GM12892 (cell line): ENCODE data around the gene KIAA0753.

ENCODE experiments used
- POLR2A ChIP-seq: IDR thresholded peaks from 2 replicates; pipeline ENCODE4 v1.6.1; 2011; ENCODE audit warnings: low read depth, low read length, control low read depth
- POLR2AphosphoS5 ChIP-seq: IDR thresholded peaks from 2 replicates; pipeline ENCODE4 v1.6.1; 2011; ENCODE audit warnings: low read depth, low read length, control low read depth
- TAF1 ChIP-seq: IDR thresholded peaks from 2 replicates; pipeline ENCODE4 v1.6.1; 2011; ENCODE audit warnings: low read depth, mild to moderate bottlenecking, control low read depth, low read length, borderline replicate concordance

DNA sequence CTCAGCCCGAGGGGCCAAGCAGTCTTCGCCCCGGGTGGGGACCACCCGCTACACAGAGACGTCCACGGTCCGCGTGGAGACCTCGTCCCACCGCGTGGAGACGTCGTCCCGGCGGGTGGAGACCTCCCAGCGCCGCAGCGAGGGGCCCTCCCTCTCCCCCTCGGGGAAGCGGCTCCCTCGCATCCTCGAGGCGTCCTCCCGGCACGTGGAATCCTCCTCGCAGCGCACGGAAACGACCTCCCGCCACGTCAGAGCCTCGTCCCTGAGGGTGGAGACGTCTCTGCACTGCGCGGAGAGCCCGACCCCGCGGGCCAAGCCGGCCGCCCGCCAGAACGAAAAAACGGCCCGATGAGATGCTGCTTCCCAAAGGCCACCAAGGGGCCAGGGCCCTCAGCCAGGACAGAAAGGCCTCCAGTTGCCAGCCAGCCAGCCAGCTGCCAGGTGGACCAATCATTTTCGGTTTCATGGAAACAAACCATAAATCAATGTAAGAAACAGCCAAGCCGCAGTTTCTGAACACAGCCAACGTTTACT lies 11.5 kb upstream of the KIAA0753 start:
- TF ChIP-seq POLR2AphosphoS5 (no peak), POLR2A (no peak), TAF1 (no peak)
